GM18526 (cell line): Measurements from ENCODE around the gene ZNF610.

Experiments used
- POLR2A ChIP-seq: IDR thresholded peaks from 3 replicates; pipeline ENCODE4 v1.6.1; 2011; ENCODE audit not compliant: insufficient read length; ENCODE audit errors: extremely low read depth

ZNF610 gene

GRCh38 chr19:52336117-52336790 is at the start of gene ZNF610:
Gene ZNF610 (plus strand): TSS chr19:52336243. CDS start chr19:52349173, 12,930 bp downstream.
- no peak for TF ChIP-seq POLR2A

DNA sequence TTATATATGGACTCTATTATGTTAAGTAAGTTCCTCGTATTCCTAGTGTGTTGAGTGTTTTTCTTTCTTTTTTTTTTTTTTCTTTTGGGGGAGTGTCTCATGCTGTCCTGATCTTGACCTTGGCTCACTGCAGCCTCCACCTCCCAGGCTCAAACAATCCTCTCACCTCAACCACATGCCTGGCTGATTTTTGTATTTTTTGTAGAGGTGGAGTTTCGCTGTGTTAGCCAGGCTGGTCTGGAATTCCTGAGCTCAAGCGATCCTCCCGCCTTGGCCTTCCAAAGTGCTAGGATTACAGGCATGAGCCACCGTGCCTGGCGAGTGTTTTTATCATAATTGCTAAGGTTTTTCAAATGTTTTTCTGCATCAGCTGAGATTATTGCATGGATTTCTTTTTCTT is 49.8 kb upstream of the ZNF610 start:
- no peak for TF ChIP-seq POLR2A

- no peak for TF ChIP-seq POLR2A
Measured at GRCh38 chr19:52291781-52292180, 44.3 kb upstream of the ZNF610 start.

DNA sequence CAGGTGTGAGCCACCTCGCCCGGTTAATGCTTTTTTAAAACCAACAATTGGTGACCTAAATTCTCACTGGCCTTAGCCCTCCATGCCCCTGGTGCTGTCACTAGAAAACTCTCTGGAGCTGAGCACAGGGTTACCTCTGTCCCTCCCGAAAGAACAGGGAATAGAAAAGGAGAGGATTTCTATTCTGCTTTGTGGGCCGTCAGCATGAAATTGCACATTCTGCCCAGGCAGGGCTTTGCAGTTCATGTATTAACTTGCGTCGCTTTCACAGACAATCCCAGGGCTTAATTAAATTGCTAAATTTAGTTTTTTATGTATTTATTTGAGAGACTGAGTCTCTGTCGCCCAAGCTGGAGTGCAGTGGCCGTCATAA is 39.7 kb upstream of the ZNF610 start:
- TF ChIP-seq POLR2A: no peak

DNA sequence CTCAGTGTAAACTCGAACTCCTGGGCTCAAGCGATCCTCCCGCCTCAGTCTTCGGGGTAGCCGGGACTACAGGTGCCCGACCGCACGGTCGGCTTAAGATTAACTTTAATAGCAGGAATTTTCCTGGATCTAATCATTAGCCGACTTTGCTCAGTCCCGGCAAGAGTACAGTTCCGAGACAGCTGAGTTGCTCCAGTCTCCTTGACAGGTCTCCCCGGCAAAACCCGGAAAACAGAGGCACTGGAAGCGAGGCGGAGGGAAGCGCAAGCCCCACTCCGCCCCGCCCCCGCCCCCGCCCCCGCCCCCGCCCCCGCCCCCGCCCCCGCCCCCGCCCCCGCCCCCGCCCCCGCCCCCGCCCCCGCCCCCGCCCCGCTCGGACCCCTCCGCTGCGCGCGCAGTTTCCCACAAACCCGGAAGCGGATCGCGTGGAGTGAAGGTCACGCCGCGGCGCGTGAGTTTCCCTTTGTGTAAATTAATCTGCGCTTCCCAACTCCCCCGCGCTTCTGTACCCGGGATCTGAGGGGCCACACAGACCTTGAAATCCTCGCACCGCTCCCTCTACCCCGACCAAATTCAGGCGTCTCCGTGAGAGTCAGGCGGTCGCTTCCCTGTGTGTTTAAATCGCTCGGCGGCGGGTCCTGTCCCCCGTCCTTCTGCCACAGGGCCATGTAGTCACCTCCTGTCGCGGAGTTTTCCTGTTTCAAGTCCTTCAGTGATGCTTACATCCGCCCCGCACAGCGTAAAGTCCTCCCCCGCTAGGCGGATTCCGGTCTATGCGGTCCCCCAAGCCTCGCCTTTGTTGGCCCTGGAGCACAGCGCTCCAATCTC is 39.1 kb upstream of the ZNF610 start, which contains the start of gene ZNF480:
ZNF480 (plus strand) TSS at position 397 of the 828 bp plus-strand sequence. CDS start 3,244 bp downstream, outside the sequence.
- peak; percentile 68 for TF ChIP-seq POLR2A

GRCh38 chr19:52297601-52298364 is 38.3 kb upstream of the ZNF610 start:
- no peak for TF ChIP-seq POLR2A

- no peak for TF ChIP-seq POLR2A
Measured at GRCh38 chr19:52307275-52307674, 28.8 kb upstream of the ZNF610 start.

- TF ChIP-seq POLR2A: no peak
Measured at GRCh38 chr19:52322429-52322828, 13.6 kb upstream of the ZNF610 start.

GRCh38 chr19:52331757-52332156 is 4.3 kb upstream of the ZNF610 start:
- TF ChIP-seq POLR2A: no peak

DNA sequence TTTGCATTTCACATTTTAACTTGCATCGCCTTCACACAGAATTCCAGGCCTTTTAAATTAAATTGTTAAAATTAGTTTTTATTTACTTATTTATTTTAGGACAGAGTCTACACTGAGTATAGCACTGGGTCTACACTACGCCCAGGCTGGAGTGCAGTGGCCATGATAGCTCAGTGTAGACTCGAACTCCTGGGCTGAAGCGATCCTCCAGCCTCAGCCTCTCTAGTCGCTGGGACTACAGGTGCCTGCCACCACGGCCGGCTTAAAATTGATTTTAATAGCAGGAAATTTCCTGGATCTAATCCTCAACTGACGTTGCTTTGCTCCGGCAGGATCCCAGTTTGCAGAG is 301 bp upstream of the ZNF610 start:
- TF ChIP-seq POLR2A: no peak

DNA sequence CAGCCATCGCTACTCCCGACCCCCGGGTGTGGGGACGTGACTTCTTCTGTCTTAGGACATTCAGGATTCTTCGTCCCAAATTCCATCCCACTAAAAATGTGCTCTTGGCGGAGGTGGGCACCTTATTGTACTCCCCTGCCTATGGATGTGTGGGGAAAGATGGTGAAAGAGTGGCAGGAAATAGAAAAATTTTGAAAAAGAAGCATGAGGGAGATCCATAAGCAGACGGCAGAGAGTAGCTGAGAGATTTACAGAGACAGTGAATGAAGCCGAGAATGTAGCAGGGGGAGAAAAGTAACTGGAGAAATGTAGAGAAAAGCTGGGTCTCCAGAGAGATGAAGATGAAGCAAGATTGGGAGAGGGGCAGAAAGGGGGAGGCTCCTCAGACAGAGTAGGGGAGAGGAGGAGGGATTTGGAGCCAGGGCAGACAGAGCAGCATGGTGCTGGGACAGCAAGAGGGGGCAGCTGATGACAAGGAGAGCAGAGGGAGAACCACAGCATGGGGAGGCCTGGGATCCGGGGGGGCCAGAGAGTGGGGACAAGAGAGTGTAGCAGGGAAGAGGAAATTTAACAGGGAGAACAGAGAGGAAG is 843 bp downstream of the ZNF610 start:
- TF ChIP-seq POLR2A: no peak

DNA sequence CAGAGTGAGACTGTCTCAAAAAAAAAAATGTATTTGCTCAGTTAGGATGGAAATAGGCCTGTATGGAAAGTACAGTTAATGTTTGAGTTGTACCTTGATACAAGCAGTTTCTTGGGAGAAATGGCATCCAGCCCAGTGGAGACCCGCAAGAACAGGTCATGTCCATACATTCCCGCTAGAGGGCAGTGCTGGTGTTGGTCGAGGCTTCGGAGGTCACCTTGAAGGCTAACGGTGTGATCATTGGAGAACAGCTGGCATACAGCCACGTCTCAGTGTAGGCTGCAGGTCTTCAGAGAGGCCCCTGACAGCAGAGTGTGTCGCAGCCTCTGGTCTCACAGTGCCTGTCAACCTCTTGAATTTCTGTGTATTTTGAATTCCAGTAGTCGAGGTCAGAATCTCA is 7.5 kb downstream of the ZNF610 start:
- TF ChIP-seq POLR2A: no peak

GRCh38 chr19:52345162-52345561 is 9.1 kb downstream of the ZNF610 start:
- no peak for TF ChIP-seq POLR2A

- no peak for TF ChIP-seq POLR2A
Measured at GRCh38 chr19:52351512-52351911, 15.5 kb downstream of the ZNF610 start.

- TF ChIP-seq POLR2A: no peak
Measured at GRCh38 chr19:52366414-52366824, 30.4 kb downstream of the ZNF610 start.
